A204.1 (cell line): ENCODE data around the gene POLE.

Source experiments
- FAIRE-seq: peaks from 2 replicates; lab custom pipeline; 2012; peaks lifted over from hg19 to GRCh38; lab: Jason Lieb, UNC

Gene POLE

GRCh38 chr12:132651444-132652100, 35.6 kb downstream of the POLE start:
- FAIRE-seq = no peak

- no peak for FAIRE-seq
These were observed 37.8 kb downstream of the POLE start for GRCh38 chr12:132649226-132649945.

GRCh38 chr12:132648616-132649225, 38.4 kb downstream of the POLE start:
- no peak for FAIRE-seq

- no peak for FAIRE-seq
These were observed 39.3 kb downstream of the POLE start for GRCh38 chr12:132647858-132648257.

- no peak for FAIRE-seq
These were observed 40.3 kb downstream of the POLE start for GRCh38 chr12:132646850-132647249.

- no peak for FAIRE-seq
These were observed 44.0 kb downstream of the POLE start for GRCh38 chr12:132642846-132643835.

- FAIRE-seq = no peak
These were observed 45.1 kb downstream of the POLE start for GRCh38 chr12:132641811-132642650.

GRCh38 chr12:132640936-132641335, 46.2 kb downstream of the POLE start:
- no peak for FAIRE-seq

GRCh38 chr12:132639956-132640520, 47.1 kb downstream of the POLE start:
- FAIRE-seq = no peak

- no peak for FAIRE-seq
These were observed 48.4 kb downstream of the POLE start for GRCh38 chr12:132638541-132639408.

GRCh38 chr12:132637811-132638210, 49.3 kb downstream of the POLE start:
- FAIRE-seq = no peak

- no peak for FAIRE-seq
These were observed 51.8 kb downstream of the POLE start for GRCh38 chr12:132635076-132635955.

GRCh38 chr12:132634411-132634990, 52.6 kb downstream of the POLE start:
- no peak for FAIRE-seq

- no peak for FAIRE-seq
These were observed 53.2 kb downstream of the POLE start for GRCh38 chr12:132633901-132634300.

GRCh38 chr12:132633398-132633797, 53.7 kb downstream of the POLE start:
- FAIRE-seq = no peak

- FAIRE-seq = no peak
These were observed 54.5 kb downstream of the POLE start for GRCh38 chr12:132632521-132633228.

- no peak for FAIRE-seq
These were observed 55.5 kb downstream of the POLE start for GRCh38 chr12:132631666-132632065.

GRCh38 chr12:132630672-132631071, 56.5 kb downstream of the POLE start:
- FAIRE-seq = no peak
